Mammary epithelial cell (primary cell): ENCODE results near the gene CNIH3.

ENCODE experiments used
- EZH2 ChIP-seq: IDR thresholded peaks from 2 replicates; pipeline ENCODE4 v1.6.1; 2012; ENCODE audit warnings: low read length, inconsistent platforms, borderline replicate concordance
- TF ChIP-seq, protein P1 (sequence below), 2 donors: IDR thresholded peaks in 1 of 2; conservative IDR thresholded peaks in 1 of 2; 2 replicates each; pipeline ENCODE4 v1.5.1; 2011 to 2012; ENCODE audit warnings: inconsistent platforms in 2 of 2, low read length in 2 of 2, mild to moderate bottlenecking in 2 of 2, control low read depth in 1 of 2, low read depth in 1 of 2; ENCODE audit not compliant: insufficient read depth in 1 of 2; ENCODE audit errors: extremely low read depth in 1 of 2

GRCh38 chr1:224679606-224680005 lies 63.5 kb downstream of the CNIH3 start:
- no peak for TF ChIP-seq EZH2
- TF ChIP-seq, protein P1, sequence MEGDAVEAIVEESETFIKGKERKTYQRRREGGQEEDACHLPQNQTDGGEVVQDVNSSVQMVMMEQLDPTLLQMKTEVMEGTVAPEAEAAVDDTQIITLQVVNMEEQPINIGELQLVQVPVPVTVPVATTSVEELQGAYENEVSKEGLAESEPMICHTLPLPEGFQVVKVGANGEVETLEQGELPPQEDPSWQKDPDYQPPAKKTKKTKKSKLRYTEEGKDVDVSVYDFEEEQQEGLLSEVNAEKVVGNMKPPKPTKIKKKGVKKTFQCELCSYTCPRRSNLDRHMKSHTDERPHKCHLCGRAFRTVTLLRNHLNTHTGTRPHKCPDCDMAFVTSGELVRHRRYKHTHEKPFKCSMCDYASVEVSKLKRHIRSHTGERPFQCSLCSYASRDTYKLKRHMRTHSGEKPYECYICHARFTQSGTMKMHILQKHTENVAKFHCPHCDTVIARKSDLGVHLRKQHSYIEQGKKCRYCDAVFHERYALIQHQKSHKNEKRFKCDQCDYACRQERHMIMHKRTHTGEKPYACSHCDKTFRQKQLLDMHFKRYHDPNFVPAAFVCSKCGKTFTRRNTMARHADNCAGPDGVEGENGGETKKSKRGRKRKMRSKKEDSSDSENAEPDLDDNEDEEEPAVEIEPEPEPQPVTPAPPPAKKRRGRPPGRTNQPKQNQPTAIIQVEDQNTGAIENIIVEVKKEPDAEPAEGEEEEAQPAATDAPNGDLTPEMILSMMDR (conservative IDR thresholded peaks at IDR 0.05 in 1 of 2, IDR thresholded peaks at IDR 0.05 in 1 of 2; ENCODE audit: extremely low read depth in 1 of 2, insufficient read depth in 1 of 2, low read depth in 1 of 2, low read length in 2 of 2) = no peak
